ENCODE results near the gene NAT14.
A peak's percentile ranks its signal among the peaks of the same experiment; 100 is the strongest.

NAT14 gene

DNA sequence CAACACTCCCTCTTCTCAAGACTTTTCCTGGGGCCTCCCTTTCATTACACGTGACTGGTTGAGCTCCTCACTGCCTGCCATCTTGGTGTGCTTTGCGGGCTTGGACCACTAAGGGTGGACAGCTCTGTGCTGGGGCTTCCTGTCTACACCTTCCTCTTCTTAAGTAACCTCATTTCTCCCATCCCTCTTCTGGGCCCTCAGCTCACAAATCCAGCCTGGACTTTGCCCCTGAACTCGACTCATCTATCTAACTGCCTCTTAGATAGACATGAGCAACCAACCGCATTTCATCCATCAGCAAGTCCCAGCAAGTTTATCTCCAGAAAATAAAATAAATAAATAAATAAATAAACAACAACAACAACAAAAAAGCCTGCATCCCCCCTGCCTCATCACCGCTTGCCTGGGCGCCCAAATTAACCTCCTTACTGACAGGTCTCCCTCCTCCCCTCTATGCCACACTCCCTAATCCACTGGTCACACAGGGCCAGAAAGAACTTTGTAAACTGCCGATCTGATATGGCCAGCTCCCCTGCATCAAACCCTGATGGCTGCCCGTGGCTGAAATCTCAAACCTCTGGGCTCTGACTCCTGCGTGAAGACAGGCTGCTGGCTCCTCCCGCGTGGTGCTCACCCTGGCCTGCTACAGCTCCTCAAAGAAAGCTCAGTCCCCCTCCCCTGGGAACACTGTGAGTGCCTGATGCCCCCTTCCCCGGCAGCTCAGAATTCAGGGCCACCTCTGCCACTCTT, 31.3 kb upstream of the NAT14 start:
- no peak for DNase-seq
- ATAC-seq = no peak

GRCh38 chr19:55454787-55455243, 30.2 kb upstream of the NAT14 start:
- ATAC-seq (peak; percentile 44), DNase-seq (peak; percentile 64)

DNA sequence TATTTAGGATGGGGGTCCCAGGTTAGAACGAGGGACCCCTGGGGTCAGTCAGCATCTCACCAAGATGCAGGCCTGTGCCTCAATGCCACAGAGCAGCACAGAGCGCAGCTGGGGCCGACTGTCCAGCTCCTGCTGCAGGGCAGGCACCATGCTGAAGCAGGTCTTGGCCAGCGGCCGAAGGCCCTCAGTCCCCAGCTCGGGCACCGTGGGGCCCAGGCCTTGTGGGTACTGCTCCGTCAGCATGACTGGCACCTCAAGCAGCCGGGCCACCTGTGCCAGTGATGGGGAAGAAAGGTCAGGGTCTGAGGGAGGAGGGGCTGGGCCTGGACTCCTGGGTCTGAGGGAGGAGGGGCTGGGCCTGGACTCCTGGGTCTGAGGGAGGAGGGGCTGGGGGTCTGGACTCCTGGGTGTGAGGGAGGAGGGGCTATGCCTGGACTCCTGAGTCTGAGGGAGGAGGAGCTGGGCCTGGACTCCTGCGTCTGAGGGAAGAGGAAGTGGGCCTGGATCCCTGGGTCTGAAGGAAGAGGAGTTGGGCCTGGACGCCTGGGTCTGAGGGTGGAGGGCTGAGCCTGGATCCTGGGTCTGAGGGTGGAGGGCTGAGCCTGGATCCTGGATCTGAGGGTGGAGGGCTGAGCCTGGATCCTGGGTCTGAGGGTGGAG, 29.3 kb upstream of the NAT14 start:
- DNase-seq (no peak), ATAC-seq (no peak)

DNA sequence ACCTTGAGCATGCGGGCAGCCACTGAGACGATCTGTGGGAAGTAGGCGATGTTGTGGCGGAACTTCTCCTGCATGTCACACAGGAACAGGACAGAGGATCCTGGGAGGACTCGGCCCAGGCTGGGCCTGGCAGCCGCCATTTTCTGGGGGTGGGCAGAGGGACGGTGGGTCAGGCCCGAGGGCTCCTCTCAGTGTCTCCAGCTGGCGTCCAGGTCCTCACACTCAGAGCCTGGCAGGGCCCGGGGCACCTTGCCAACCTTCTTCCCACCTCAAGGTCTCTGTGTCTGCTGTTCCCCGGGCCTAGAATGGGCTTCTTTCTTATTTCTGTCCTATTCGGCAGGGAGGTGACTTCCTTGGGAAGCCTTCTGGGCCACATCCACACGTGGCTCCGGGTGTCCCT, 28.6 kb upstream of the NAT14 start:
- DNase-seq = no peak
- no peak for ATAC-seq

DNA sequence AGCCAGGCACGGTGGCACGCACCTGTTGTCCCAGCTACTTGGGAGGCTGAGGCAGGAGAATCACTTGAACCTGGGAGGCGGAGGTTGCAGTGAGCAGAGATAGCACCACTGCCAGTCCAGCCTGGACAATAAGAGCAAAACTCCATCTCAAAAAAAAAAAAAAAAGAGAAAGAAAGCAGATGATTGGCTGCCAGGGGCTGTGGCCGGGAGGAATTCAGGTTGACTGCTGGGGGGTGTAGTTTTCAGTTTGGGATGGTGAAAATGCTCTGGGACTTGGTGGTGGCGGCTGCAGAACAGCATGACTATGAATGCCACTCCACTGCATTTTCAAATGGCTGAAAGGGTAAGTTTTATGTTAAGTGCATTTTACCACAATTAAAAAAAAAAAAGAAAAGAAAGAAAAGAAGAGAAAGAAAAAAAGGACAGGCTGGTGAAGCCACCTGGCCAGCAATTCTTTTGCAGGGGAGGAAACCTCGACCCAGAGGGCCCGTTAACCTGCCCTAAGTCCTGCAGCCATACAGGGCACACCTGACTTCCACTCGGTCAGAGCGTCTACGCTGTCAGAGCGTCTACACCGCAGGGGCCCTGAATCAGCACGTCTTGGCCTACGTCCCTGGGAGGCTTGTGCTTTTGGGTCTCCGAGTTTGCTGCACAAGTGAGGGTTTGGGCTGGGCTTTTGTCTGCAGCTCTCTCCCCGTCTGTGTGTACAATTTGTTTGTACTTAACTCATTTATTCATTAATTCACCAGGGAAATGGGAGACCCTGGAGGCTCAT, 27.1 kb upstream of the NAT14 start:
- no peak for ATAC-seq

DNA sequence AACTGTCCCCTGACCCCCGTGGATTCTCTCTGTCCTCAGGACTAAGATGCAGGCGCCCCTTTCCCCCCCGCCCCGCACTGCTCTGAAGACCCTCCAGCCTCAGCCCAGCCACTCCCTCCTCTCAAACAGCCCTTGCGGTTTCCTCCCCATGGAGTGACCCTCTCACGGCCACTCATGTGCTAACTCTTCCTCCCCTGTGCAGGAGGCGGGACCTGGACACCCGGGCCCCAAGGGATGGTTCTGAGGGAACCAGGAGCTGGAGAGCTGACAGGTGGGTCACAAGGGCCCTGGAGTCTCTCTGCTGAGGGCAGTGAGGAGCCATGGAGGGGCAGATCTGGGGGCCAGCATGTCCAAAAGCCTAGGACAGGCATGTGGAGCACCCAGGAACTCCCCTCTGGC, 25.4 kb upstream of the NAT14 start:
- no peak for DNase-seq
- ATAC-seq = no peak

More for the DNA sequence above, 27.1 kb upstream of the NAT14 start:
- DNase-seq = no peak

- no peak for DNase-seq
- ATAC-seq = no peak
Measured at GRCh38 chr19:55459950-55460657, 24.9 kb upstream of the NAT14 start.

DNA sequence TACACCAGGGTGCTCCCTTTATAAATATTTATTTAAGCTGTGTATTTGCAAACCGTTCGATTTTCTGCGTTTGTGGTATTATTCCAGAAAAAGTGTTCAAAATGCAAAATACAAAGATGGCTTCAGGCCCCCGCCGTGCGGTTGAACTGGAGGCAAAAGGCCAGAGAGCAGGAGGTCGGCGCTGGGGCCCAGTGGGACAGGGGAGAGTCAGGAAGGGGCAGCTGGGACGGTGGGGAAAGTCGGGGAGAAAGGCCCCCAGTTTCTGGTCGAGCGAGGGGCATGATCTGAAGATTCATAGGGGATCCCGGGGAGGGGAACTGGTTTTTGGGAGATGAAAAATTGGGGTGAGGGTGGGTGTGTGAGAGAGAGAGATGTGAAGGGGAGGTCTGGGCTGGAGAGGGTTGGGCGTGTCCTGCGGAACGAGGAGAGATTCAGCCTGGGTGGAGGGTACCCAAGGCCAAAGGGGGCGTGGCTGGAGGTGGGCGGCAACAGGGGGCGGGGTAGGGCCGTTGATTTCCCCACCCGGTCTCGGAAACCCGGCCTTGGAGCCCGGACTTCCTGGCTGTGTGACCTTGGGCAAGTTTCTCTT, 24.2 kb upstream of the NAT14 start:
- ATAC-seq = no peak
- peak; percentile 71 for DNase-seq

GRCh38 chr19:55461259-55461973, 23.6 kb upstream of the NAT14 start, which contains the start of gene ISOC2:
Gene ISOC2 (minus strand): TSS chr19:55461642. CDS start chr19:55456486, 5,156 bp downstream.
- ATAC-seq = peak; percentile 97
- DNase-seq = peak; percentile 100

DNA sequence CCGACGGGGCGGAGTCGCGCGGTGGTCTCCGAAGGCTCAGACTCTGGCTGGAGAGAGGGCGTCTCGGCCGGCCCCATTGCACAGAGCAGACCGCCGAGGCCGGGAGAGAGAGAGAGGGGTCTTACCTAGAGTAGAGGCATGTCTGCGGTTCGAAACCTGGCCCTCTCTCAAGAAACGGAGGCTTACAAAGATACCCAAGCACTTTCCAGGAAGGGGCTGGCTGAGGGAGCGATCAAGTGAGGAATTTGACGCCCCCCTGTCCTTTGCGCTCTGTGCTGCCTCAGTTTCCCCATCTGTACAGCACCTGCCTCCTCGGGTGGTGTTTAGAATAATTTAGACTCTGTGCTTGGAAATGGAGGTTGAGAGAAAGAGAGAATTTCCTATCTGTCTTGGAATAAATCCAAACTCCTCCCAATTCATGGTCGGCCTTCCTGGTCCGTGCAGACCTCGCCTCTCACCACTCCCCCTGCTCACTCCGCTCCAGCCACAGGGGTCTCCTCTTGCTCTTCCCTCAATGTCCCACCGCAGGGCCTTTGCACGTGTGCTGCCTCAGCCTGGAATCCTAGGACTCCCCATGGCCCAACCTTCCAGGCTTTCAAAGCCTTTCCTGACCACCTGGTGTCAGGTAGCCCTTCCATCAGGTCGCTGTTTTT, 22.9 kb upstream of the NAT14 start:
- ATAC-seq = no peak
- DNase-seq = no peak

DNA sequence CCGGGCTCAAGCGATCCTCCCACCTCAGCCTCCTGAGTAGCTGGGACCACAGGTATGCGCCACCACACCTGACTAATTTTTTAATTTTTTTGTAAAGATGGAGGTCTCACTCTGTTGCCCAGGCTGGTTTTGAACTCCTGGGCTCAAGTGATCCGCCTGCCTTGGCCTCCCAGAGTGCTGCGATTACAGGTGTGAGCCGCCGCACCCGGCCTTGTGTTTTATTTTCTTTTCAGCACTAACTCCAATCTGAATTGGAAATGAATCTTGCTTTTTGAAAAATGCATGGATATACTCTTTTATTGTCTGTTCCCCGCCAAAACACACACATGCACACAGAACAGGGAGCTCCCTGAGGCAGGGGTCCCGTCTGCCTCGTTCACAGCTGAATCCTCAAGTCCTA, 22.3 kb upstream of the NAT14 start:
- ATAC-seq (no peak), DNase-seq (no peak)

DNA sequence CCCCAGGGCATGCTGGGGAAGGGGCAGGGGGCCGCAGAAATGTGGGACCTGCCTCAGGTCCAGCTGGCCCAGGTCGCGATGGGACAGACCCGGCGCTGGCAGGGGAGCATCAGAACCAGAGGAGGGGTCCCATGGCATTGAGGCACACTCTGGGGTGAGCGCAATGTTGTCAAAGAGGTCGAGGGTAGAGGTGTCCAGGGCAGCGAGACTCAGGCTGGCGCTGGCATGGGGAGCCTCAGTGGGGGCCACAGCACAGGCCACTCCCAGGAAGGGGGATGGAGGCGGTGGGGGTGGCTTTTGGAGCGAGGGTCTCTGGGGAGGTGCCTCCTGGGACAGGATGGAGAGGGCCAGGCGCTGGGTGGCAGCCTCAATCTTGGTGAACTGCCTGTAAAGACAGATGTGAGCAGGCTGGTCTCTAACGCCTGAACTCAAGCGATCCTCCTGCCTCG, 21.4 kb upstream of the NAT14 start:
- DNase-seq = no peak
- no peak for ATAC-seq

GRCh38 chr19:55464039-55464661, 20.8 kb upstream of the NAT14 start:
- ATAC-seq = no peak
- no peak for DNase-seq

- no peak for DNase-seq
- no peak for ATAC-seq
Measured at GRCh38 chr19:55464662-55465054, 20.3 kb upstream of the NAT14 start, which contains the start of gene C19orf85. Gene C19orf85 (minus strand): TSS chr19:55464751. CDS start chr19:55464554, 197 bp downstream.

DNA sequence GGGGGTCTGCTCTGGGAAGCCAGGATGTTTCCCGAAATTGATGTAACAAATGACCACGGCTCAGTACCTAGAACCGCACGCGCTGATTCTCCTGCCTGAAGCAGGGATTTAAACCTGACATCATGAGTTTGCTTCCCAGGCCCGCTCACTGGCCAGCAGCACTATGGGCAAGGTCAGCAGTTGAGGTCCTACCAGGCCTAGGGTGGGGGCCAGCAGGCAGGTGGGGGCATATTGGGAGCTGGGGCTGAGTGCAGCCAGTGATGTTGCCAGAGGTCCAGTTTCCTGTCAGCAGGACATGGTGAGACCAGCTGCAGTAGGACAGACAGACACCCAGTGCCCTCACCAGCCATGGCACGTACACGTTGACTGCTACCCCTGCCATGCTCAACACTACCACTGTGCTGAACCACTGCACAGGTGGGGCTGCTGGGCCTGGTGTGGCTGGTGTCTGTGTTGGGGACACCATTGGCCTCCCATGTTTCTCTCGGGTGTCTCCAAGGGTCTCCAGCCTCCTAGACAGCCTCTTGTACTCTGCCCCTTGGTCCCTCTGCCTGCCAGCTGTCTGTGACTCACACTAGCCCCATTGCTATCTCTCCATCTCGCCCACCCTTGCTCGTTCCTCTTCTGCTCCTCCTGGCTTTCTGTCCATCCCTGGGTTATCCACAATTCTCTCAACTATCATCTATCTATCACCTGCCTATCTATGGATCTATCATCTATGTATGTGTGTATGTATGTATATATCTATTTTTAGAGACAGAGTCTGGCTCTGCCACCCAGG, 19.3 kb upstream of the NAT14 start:
- ATAC-seq (no peak), DNase-seq (no peak)

DNA sequence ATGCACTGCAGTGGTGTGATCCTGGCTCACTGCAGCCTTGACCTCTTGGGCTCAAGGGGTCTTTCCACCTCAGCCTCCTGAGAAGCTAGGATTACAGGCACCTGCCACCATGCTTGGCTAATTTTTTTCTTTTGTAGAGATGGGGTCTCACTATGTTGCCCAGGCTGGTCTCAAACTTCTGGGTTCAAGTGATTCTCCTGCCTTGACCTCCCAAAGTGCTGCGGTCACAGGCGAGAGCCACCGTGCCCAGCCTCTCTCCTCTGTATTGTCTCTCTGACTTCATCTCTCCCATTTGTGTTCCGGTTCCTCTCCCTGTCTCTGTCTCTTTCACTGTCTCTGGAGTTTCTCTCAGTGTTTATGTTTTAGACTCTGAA, 18.8 kb upstream of the NAT14 start:
- DNase-seq (no peak), ATAC-seq (no peak)

DNA sequence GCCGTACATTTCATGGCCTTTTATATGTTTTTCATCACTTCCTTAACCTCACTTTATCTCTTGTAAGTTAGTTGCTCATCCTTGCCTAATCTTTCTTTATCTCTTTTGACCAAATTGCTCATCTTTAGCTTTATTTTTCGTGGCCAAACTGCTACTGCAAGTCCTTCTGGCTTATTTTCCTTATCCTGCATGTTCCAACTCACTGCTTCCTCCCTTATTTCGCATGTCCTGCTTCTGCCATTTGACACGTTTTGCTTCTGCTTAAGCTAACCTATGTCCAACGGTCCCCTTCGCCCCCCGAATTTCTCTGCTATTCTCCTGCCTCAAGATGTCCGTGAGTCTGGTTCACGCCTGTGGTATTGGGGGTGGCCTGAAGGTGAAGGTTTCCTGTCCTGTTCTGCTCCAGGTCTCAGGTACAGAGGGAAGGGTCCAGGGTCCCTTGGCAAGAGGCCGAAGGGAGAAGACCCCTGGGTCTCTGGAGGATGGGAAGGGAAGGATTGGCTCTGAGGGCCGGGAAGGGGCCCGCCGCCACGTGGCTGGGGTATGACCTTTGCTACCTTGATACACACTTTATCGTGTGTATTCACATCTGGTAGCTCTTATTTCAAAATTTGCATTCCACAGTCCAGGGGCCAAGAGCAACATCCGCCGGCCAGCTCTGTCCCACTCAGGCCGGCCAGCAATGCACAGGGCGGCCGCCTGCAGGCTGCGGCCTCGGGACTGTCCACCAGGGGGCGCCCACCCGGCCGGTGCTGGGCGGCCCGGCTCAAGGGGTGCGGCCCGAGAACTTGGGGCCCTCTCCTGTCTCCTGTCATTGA, 17.5 kb upstream of the NAT14 start:
- ATAC-seq (peak; percentile 76), DNase-seq (peak; percentile 86)

GRCh38 chr19:55468054-55468393, 17.0 kb upstream of the NAT14 start:
- no peak for ATAC-seq
- no peak for DNase-seq

Measured in stimulated activated naive CD8-positive, alpha-beta T cell treated with anti-CD3 and anti-CD28 coated beads, Interleukin-15, Interleukin-2, amounts not matched to agents 100 U/mL and 50 U/mL, for 24 hours (primary cell).